Fibroblast of pulmonary artery (primary cell): ENCODE data around the gene APOBR.
"Not testable (repeated sequence)": the region's sequence is repeated elsewhere in the genome, so short reads cannot be mapped to it uniquely, and the experiment has no call there.

Source experiments
- DNase-seq: peaks from one replicate; pipeline ENCODE4 v3.0.0-alpha.2; 2010; ENCODE audit warnings: low read depth
- H3K4me3 ChIP-seq: replicated peaks from 2 replicates; pipeline ENCODE4 v1.5.1; 2011; ENCODE audit warnings: low read depth, mild to moderate bottlenecking, control low read depth, low read length, moderate library complexity
- TF ChIP-seq, protein P1 (sequence below): IDR thresholded peaks from 2 replicates; pipeline ENCODE4 v1.5.1; 2011; ENCODE audit warnings: mild to moderate bottlenecking, control low read depth, low read length, inconsistent platforms; ENCODE audit errors: missing control alignments

Gene APOBR

DNA sequence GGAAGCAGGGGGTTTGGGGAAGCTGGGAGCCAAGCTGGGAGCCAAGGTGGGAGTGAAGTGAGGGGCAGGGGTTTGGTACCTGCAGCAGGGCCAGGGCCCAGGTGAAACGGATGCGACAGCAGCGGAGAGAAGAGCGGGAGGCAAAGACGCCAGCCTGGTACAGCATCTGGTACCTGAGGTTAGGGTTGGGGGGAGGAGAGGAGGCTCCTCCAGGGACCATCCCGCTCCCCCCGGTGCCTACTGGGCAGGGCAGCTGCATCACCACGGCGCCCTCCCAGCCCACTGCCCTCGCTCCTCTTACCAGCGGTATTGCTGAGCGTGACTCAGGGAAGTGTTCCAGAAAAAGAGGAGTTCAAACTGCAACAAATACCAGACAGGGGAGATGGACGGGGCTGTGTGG, 12.4 kb upstream of the APOBR start:
- TF ChIP-seq, protein P1, sequence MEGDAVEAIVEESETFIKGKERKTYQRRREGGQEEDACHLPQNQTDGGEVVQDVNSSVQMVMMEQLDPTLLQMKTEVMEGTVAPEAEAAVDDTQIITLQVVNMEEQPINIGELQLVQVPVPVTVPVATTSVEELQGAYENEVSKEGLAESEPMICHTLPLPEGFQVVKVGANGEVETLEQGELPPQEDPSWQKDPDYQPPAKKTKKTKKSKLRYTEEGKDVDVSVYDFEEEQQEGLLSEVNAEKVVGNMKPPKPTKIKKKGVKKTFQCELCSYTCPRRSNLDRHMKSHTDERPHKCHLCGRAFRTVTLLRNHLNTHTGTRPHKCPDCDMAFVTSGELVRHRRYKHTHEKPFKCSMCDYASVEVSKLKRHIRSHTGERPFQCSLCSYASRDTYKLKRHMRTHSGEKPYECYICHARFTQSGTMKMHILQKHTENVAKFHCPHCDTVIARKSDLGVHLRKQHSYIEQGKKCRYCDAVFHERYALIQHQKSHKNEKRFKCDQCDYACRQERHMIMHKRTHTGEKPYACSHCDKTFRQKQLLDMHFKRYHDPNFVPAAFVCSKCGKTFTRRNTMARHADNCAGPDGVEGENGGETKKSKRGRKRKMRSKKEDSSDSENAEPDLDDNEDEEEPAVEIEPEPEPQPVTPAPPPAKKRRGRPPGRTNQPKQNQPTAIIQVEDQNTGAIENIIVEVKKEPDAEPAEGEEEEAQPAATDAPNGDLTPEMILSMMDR = no peak
- no peak for DNase-seq
- H3K4me3 ChIP-seq = no peak overlapping the region

DNA sequence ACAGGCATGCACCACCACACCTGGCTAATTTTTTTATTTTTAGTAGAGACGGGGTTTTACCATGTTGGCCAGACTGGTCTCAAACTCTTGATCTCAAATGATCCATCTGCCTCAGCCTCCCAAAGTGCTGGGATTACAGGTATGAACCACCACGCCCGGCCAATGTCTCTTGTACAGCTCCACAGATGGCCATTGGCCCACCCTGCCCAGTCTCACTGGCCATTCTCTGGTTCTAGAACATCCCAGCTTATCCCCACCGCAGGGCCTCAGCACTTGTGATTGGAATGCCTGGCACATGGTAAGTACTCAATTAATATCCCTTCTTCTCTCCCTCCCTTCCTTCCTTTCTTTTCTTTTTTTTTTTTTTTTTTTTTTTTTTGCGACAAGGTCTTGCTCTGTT, 11.1 kb upstream of the APOBR start:
- not testable (repeated sequence) for DNase-seq, H3K4me3 ChIP-seq

- TF ChIP-seq, protein P1 = no peak
- no peak overlapping the region for H3K4me3 ChIP-seq
- no peak for DNase-seq
Measured at GRCh38 chr16:28486266-28486665, 8.2 kb upstream of the APOBR start.

DNA sequence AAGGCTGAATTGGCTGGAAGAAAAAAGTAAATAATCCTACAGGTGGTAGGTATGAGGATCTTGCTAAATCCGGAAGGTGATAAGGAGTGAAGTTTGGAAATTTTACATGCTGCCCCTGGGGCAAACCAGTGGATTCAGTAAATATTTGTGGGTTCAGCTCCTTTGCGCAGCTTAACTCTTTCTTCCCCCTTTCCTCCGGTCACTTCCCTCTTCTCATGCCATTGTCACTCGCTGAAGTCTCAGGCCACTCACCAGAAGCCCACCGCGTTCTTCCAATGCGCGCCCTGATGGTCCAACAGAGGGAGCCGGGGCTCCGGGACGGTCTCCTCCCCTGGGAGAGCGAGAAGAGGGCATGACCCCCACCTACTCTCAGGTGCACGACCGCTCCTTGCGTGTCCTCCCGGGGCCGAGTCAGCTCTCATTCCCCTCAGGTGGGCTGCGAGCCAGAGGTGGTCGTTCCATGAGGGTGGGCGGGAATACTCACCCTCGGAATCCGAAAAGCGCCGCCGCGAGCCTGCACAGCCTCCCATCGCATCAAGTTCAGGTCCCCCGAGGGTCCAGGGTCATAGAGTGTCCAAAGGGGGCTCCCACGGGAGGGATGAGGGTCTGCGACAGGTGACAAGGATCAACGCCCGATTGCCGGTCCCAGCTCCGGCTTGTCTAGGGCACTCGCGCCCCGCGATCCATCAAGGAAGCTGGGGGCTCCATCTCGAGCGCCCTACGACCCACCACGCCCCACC, 3.0 kb upstream of the APOBR start:
- TF ChIP-seq, protein P1 = peak; percentile 34
- H3K4me3 ChIP-seq = peak overlapping the region; percentile 100
- peak; percentile 5 for DNase-seq

DNA sequence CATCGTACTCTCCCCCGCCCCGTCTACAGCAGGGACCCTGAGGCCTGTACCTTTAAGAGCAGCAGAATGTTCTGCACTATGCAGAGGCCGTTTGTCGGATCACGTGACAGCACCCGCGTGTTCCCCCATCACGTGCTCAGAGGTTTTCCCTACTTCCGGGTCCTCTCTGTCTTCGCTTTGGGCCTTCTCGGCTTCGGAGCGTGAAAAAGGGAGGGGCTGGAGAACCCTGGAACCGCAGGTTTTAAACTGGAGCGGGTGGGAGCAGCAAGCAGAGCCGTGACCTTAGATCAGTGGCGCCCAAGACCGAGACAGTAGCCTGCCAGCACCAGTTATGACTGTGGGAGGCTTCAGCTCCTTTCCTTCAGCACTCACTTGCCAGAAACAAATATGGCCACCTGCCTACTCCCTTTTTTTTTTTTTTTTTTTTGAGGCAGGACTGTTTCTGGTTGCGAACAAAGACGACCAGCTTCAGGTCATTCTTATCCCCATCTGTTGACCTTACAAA, 2.4 kb upstream of the APOBR start, which contains the start of gene CLN3:
Gene CLN3, minus strand, starts transcription at position 105 of the 505 bp plus-strand sequence. CDS start 315 bp downstream, outside the sequence.
- DNase-seq = peak; percentile 97
- TF ChIP-seq, protein P1 = no peak
- H3K4me3 ChIP-seq = peak within 1 kb of the TSS; percentile 100

- no peak for DNase-seq
- TF ChIP-seq, protein P1 = no peak
- H3K4me3 ChIP-seq = peak overlapping the region; percentile 100
Measured at GRCh38 chr16:28492511-28492910, 1.9 kb upstream of the APOBR start.

DNA sequence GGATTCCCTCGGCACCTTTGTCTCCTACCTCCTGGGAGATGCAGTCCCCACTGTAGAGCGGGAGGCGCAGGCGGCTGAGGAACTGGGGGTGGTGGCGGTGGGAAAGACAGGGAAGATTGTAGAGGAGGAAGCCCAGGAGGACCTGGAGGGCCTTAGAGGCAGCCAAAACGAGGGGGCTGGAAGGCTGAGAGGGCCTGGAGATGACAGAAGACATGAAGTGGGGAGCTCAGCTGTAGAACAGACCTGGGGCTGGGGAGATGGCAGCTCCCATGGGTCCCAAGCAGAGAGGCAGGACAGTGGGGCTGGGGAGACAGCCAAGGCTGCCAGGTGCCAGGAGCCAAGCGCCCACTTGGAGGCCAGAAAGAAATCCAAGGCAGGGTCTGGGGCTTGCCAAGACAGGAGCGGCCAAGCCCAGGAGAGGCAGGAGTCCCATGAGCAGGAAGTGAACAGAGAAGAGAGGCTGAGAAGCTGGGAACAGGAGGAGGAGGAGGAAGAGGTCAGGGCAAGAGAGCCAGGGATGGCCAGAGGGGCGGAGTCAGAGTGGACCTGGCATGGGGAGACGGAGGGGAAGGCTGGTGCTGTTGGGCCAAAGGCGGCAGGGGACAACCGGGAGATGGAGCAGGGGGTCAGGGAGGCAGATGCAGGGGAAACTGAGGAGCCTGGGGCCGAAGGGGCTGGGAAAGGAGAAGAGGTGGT, 803 bp downstream of the APOBR start:
- H3K4me3 ChIP-seq = no peak overlapping the region
- TF ChIP-seq, protein P1 = no peak
- DNase-seq = no peak
